Sigmoid colon (tissue), 7 donors: ENCODE measurements around the gene ARHGEF1. TPM values are rescaled to one million over a fixed set of nuclear protein-coding genes. Genes with fewer than 3 reads are reported as not detected.

Experiments used
- DNase-seq: peaks from one replicate; pipeline ENCODE4 v3.0.0-alpha.2; 2019
- H3K27ac ChIP-seq, 4 donors: fragments of 200-600 bp; sonication (generic); one replicate each; pipeline ENCODE4 v1.5.1; 2016 to 2019; ENCODE audit warnings: mild to moderate bottlenecking in 1 of 4
- H3K27me3 ChIP-seq, 3 donors: fragments of 200-600 bp; sonication (generic); one replicate each; pipeline ENCODE4 v1.5.1; 2019; ENCODE audit warnings: mild to moderate bottlenecking in 1 of 3
- H3K36me3 ChIP-seq, 4 donors: fragments of 200-600 bp; sonication (generic); one replicate each; pipeline ENCODE4 v1.5.1; 2016 to 2019
- H3K4me1 ChIP-seq, 4 donors: fragments of 200-600 bp; sonication (generic); one replicate each; pipeline ENCODE4 v1.5.1; 2017 to 2019
- H3K4me3 ChIP-seq, 4 donors: fragments of 200-600 bp; sonication (generic); one replicate each; pipeline ENCODE4 v1.5.1; 2017 to 2019; ENCODE audit warnings: mild to moderate bottlenecking in 2 of 4, moderate library complexity in 1 of 4
- H3K9me3 ChIP-seq, 4 donors: fragments of 200-600 bp in 3 of 4; sonication (generic) in 3 of 4; one replicate each; pipeline versions ENCODE4 v1.5.1 to v1.6.1; 2013 to 2019
- EP300 ChIP-seq, 4 donors: sonication (generic); formaldehyde crosslinking; IDR thresholded peaks; one replicate each; pipeline ENCODE4 v1.6.1; 2017; ENCODE audit warnings: antibody characterized with exemption in 4 of 4
- POLR2A ChIP-seq, 2 donors: fragments of 450-650 bp; IDR thresholded peaks; one replicate each; pipeline ENCODE4 v1.6.1; 2016; ENCODE audit warnings: antibody characterized with exemption in 2 of 2, mild to moderate bottlenecking in 2 of 2, moderate library complexity in 2 of 2
- POLR2AphosphoS5 ChIP-seq, 4 donors: sonication (generic); formaldehyde crosslinking; IDR thresholded peaks; one replicate each; pipeline ENCODE4 v1.6.1; 2017; ENCODE audit warnings: antibody characterized with exemption in 4 of 4
- WGBS, 2 donors: extraction: QIAGEN DNeasy Blood & Tissue Kit; methylation state at CpG; one replicate each; pipeline ENCODE4 v1.1.7; 2013; 5-methylcytosine and 5-hydroxymethylcytosine counted together
- intact Hi-C: fragments of 100-400 bp; cut with DNase I; formaldehyde crosslinking; loops from one replicate; pipeline ENCODE4 v1.15.1; 2023
- polyA plus RNA-seq, 3 donors: library from polyadenylated mRNA; stranded (reverse); fragments of 200-250 nt; gene quantifications; one replicate each; pipeline ENCODE4 v1.2.3, GENCODE V29; 2013
- total RNA-seq, 4 donors: library from RNA; depleted of rRNA; stranded (reverse); fragments of >200 nt; gene quantifications; one replicate each; pipeline ENCODE4 v1.1.0, GENCODE V29; 2016
- TF ChIP-seq, protein P1 (sequence below), 4 experiments: fragments of 450-650 bp in 3 of 4; fragments of 200-600 bp in 1 of 4; IDR thresholded peaks; one replicate each; pipeline ENCODE4 v1.5.1; 2016 to 2019; ENCODE audit warnings: antibody characterized with exemption in 4 of 4, mild to moderate bottlenecking in 3 of 4, moderate library complexity in 2 of 4
- donor health status: healthy with polysubstance abuse.
- donor health status: Bipolar disorder and iron deficiency.
- donor health status: healthy.

ARHGEF1 gene
- total and polyA plus RNA-seq, 7 donors: 30.5 to 151 (median 36.7) TPM

DNA sequence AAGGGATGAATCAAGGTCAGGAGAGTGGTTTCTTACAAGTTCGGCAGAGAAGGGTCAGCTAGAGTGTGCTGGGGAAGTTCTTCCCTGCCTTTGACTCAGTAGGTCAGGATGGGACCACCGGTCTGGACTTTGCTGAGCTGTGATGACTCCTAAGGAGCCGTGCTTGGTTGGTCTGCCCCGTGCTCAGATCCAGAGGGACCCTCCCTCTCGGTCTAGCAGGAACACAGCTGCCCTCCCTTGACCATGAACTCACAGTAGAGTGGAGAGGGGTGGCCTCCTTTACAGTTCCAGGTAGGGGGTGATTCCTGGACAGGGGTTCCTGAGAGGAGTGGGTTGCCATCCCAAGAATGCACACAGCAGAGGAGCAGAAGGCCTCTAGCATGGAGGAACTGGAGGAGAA, 18.6 kb upstream of the ARHGEF1 start:
- Histone ChIP-seq H3K27ac (no peak overlapping the region), H3K27me3 (no peaks in the 10 kb centered on the region), H3K36me3 (peaks cover 18 to 78% (median 42%) of the 10 kb centered on the region in 4 donors), H3K4me3 (no peak overlapping the region), H3K4me1 (peaks cover 0 to 40% (median 34%) of the 10 kb centered on the region in 4 donors), H3K9me3 (no peaks in the 10 kb centered on the region)
- 89% methylated on average over 5 of the region's 5 CpGs for WGBS, 2 donors
- TF ChIP-seq POLR2AphosphoS5 (IDR thresholded peaks at IDR 0.05): no peak
- TF ChIP-seq, protein P1, sequence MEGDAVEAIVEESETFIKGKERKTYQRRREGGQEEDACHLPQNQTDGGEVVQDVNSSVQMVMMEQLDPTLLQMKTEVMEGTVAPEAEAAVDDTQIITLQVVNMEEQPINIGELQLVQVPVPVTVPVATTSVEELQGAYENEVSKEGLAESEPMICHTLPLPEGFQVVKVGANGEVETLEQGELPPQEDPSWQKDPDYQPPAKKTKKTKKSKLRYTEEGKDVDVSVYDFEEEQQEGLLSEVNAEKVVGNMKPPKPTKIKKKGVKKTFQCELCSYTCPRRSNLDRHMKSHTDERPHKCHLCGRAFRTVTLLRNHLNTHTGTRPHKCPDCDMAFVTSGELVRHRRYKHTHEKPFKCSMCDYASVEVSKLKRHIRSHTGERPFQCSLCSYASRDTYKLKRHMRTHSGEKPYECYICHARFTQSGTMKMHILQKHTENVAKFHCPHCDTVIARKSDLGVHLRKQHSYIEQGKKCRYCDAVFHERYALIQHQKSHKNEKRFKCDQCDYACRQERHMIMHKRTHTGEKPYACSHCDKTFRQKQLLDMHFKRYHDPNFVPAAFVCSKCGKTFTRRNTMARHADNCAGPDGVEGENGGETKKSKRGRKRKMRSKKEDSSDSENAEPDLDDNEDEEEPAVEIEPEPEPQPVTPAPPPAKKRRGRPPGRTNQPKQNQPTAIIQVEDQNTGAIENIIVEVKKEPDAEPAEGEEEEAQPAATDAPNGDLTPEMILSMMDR (IDR thresholded peaks at IDR 0.05): no peak
- no peak for TF ChIP-seq POLR2A (IDR thresholded peaks at IDR 0.05)
- no peak for TF ChIP-seq EP300 (IDR thresholded peaks at IDR 0.05)
- no peak for DNase-seq
- intact Hi-C loops: no loop called here

DNA sequence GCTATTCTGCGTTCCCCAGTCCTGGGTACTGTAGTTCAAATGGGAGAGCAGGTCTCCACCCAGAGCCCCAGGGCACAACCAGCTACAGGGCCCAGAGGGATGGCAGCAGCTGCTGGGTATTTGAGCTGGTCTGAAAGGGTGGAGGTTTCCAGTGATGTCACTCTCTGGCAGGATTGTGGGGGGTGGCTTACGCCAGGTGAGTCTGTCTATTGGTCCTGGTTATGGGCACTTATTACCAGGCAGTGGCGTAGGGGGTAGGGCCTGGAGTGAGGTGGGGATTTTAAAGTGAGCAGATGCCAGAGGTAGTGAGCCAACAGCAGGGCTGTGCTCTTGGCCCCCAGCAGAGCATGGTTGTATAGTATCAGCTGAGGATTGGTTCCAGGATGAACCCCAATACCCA, 16.7 kb upstream of the ARHGEF1 start:
- no peaks in the 10 kb centered on the region for H3K27me3 ChIP-seq
- intact Hi-C loops: no loop called here
- WGBS, 2 donors: 83 to 92% methylated on average over 3 of the region's 3 CpGs
- TF ChIP-seq POLR2AphosphoS5 (IDR thresholded peaks at IDR 0.05) (no peak), POLR2A (IDR thresholded peaks at IDR 0.05) (no peak), EP300 (IDR thresholded peaks at IDR 0.05) (no peak)
- TF ChIP-seq, protein P1 (IDR thresholded peaks at IDR 0.05): no peak
- H3K36me3 ChIP-seq: peaks cover 25 to 94% (median 54%) of the 10 kb centered on the region in 4 donors
- H3K4me1 ChIP-seq: peaks cover 0 to 31% (median 27%) of the 10 kb centered on the region in 4 donors
- H3K4me3 ChIP-seq: no peak overlapping the region
- DNase-seq: no peak
- H3K27ac ChIP-seq: no peak overlapping the region
- no peaks in the 10 kb centered on the region for H3K9me3 ChIP-seq

DNA sequence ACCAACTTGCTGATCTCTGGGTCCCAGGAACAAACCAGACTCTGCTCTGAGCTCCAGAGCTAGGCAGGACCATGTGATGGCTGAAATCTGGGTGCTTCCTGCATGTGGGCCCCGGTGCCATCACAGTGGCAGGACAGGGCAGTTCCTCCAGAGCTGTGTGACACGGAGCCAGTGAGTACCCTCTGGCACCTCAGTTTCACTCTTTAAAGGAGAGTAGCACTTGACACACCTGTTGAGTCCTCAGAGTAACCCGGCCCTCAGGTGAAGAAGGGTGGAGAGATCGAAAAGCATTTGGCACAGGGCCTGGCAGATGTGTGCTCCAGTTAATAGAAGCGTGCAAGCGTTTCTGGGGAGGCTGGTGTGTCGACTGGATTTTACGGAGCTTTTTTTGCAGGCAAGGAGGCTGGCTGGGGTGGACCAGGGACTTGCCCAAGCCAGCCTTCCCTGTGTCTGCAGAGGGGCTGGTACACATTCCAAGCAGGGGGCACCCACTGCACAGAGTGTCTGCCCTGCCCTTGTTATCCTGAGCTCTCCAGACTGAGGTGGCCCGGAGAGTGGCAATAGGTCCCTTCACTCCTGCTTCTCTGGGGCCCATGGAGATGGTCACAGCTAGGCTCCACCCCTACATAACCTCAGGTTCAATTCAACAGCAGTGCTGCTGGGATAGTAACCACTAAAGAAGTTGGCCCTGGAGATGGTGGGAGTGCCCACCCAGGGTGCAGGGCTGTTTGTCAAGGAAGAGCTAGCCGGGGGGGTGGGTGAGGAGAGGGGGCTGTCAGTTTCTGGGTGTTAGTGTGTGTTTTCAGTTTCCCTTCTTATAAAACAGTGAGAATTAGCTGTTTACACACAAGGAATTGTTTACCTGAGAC, 14.6 kb upstream of the ARHGEF1 start:
- TF ChIP-seq, protein P1 (IDR thresholded peaks at IDR 0.05): no peak
- TF ChIP-seq POLR2AphosphoS5 (IDR thresholded peaks at IDR 0.05): no peak
- no peak for TF ChIP-seq POLR2A (IDR thresholded peaks at IDR 0.05)
- TF ChIP-seq EP300 (IDR thresholded peaks at IDR 0.05): no peak
- H3K4me3 ChIP-seq: no peak overlapping the region
- H3K27me3 ChIP-seq: no peaks in the 10 kb centered on the region
- H3K27ac ChIP-seq: no peak overlapping the region
- DNase-seq: no peak
- no peaks in the 10 kb centered on the region for H3K9me3 ChIP-seq
- H3K36me3 ChIP-seq: peaks cover 28 to 83% (median 46%) of the 10 kb centered on the region in 4 donors
- intact Hi-C loops: no loop called here
- H3K4me1 ChIP-seq: peaks cover 0 to 10% (median 7%) of the 10 kb centered on the region in 4 donors
- 31 to 67% methylated on average over 10 of the region's 10 CpGs for WGBS, 2 donors

DNA sequence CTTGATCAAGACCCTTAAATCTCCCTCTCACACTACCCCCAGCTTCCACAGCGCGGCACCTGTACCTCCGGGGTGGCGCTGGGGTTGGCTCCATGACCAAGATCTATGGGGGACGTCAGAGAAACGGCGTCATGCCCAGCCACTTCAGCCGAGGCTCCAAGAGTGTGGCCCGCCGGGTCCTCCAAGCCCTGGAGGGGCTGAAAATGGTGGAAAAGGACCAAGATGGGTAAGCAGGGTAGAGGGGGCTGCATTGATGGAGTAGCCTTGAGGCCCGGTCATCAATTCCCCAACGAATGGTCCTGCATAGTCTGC, 14.0 kb upstream of the ARHGEF1 start:
- Histone ChIP-seq H3K27me3 (no peaks in the 10 kb centered on the region), H3K36me3 (peaks cover 27 to 77% (median 44%) of the 10 kb centered on the region in 4 donors), H3K4me1 (peaks cover 0 to 8% (median 6%) of the 10 kb centered on the region in 4 donors), H3K9me3 (no peaks in the 10 kb centered on the region), H3K27ac (no peak overlapping the region), H3K4me3 (no peak overlapping the region)
- 89 to 90% methylated on average over 12 of the region's 12 CpGs for WGBS, 2 donors
- no peak for DNase-seq
- intact Hi-C loops: no loop called here
- TF ChIP-seq, protein P1 (IDR thresholded peaks at IDR 0.05): no peak
- TF ChIP-seq POLR2AphosphoS5 (IDR thresholded peaks at IDR 0.05) (no peak), EP300 (IDR thresholded peaks at IDR 0.05) (no peak), POLR2A (IDR thresholded peaks at IDR 0.05) (no peak)
